BLaER1 treated with 17β-estradiol and CSF1 and Interleukin-3, amounts not matched to agents 10 nM and 100 nM (cell line): Measurements from ENCODE around the gene PARPBP.
"Not testable (repeated sequence)": the region's sequence is repeated elsewhere in the genome, so short reads cannot be mapped to it uniquely, and the experiment has no call there.

Experiments used
- H3K27ac ChIP-seq, 11 experiments: shearing (Covaris generic); formaldehyde crosslinking; 2 replicates each; pipeline ENCODE4 v1.8.1; 2022
- H3K27me3 ChIP-seq, 11 experiments: shearing (Covaris generic); formaldehyde crosslinking; 2 replicates each; pipeline ENCODE4 v1.8.1; 2022
- H3K36me3 ChIP-seq, 11 experiments: shearing (Covaris generic); formaldehyde crosslinking; 2 replicates each; pipeline ENCODE4 v1.8.1; 2022
- H3K4me1 ChIP-seq, 10 experiments: shearing (Covaris generic); formaldehyde crosslinking; 2 replicates each; pipeline ENCODE4 v1.8.1; 2022
- H3K4me2 ChIP-seq, 11 experiments: shearing (Covaris generic); formaldehyde crosslinking; 2 replicates each; pipeline ENCODE4 v1.8.1; 2022
- H3K4me3 ChIP-seq, 10 experiments: shearing (Covaris generic); formaldehyde crosslinking; 2 replicates each; pipeline ENCODE4 v1.8.1; 2022
- H3K9ac ChIP-seq, 11 experiments: shearing (Covaris generic); formaldehyde crosslinking; 2 replicates each; pipeline ENCODE4 v1.8.1; 2022
- H3K9me3 ChIP-seq, 11 experiments: shearing (Covaris generic); formaldehyde crosslinking; replicated peaks in 1 of 11; 2 replicates each; pipeline ENCODE4 v1.8.1; 2022
- H4K20me1 ChIP-seq, 11 experiments: shearing (Covaris generic); formaldehyde crosslinking; 2 replicates each; pipeline ENCODE4 v1.8.1; 2022
- Cebpa-rat ChIP-seq, 11 experiments: shearing (Covaris generic); IDR thresholded peaks; 2 replicates each; pipeline ENCODE4 v1.8.1; 2022

PARPBP gene

DNA sequence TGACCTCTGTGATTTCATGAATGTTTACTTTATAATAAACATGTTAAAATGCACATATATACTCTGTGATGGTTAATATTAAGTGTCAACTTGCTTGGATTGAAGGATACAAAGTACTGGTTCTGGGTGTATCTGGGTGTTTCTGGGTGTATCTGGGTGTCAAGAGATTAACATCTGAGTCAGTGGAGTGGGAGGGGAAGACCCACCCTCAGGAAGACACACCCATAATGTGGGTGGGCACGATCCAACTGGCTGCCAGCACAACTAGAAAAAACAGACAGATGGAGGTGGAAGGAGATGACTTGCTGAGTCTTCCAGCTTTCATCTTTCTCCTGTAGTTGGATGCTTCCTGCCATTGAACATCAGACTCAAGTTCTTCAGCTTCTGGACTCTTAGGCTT is 12.0 kb upstream of the PARPBP start:
- Histone ChIP-seq H3K36me3 (peaks cover 75 to 100% (median 91%) of the 10 kb centered on the region in 11 experiments), H3K4me2 (no peak overlapping the region), H3K27me3 (no peaks in the 10 kb centered on the region), H4K20me1 (no peaks in the 10 kb centered on the region), H3K9me3 (peaks cover 38 to 56% (median 50%) of the 10 kb centered on the region in 11 experiments), H3K27ac (no peak overlapping the region), H3K4me1 (no peaks in the 10 kb centered on the region), H3K4me3 (no peak overlapping the region), H3K9ac (no peak overlapping the region)
- no peak for TF ChIP-seq Cebpa-rat (IDR thresholded peaks at IDR 0.05)

DNA sequence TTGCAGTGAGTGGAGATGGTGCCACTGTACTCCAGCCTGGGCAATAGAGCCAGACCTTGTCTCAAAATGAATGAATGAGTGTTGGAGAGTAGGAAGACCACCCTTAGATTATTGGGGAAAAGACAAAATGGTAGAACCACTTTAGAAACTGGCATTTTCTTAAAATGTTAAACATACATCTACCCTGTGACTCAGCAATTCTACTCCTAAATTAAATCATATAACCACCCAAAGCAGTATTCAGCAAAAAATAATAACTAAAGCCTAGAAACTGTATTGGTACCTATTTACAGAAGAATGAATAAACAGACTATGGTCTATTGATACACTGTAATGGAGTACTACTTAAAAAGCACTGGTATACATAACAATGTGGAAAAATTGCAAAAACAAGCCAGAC is 9.2 kb upstream of the PARPBP start:
- H3K4me3 ChIP-seq, result no peak overlapping the region
- H4K20me1 ChIP-seq, result no peaks in the 10 kb centered on the region
- no peak overlapping the region for H3K9ac ChIP-seq
- H3K36me3 ChIP-seq, result peaks cover 55 to 90% (median 77%) of the 10 kb centered on the region in 11 experiments
- peaks cover 26 to 31% (median 26%) of the 10 kb centered on the region in 11 experiments for H3K9me3 ChIP-seq
- H3K4me2 ChIP-seq, result no peak overlapping the region
- peak overlapping the region in 1 of 11 experiments; percentile 26; a peak in 1 of 22 replicates for H3K27ac ChIP-seq
- no peaks in the 10 kb centered on the region for H3K4me1 ChIP-seq
- no peak for TF ChIP-seq Cebpa-rat (IDR thresholded peaks at IDR 0.05)
- H3K27me3 ChIP-seq, result no peaks in the 10 kb centered on the region

DNA sequence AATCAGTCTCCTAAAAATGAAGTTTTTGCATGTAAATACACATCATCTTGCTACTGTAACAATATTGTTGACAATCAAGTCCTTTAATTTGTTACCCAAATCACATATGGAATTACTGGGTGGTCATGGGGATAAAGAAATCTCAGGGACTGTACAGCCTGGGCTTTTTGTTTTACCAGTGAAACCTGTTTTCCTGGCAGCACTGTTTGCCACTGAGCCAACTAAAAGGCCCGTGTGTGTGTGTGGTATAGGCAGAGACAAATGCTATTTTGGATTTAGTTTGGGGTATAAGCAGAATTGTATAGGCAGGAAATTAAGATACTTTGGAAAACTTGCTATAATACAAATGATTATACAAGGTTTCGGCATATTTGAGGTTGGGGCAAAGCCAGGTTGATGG is 5.8 kb upstream of the PARPBP start:
- Histone ChIP-seq H3K9me3 (no peaks in the 10 kb centered on the region), H3K27me3 (no peaks in the 10 kb centered on the region), H3K4me3 (no peak overlapping the region), H3K36me3 (peaks cover 38 to 83% (median 64%) of the 10 kb centered on the region in 11 experiments), H3K27ac (no peak overlapping the region), H3K4me2 (no peak overlapping the region), H4K20me1 (no peaks in the 10 kb centered on the region), H3K9ac (no peak overlapping the region), H3K4me1 (peaks cover 4 to 8% (median 5%) of the 10 kb centered on the region in 10 experiments)
- TF ChIP-seq Cebpa-rat (IDR thresholded peaks at IDR 0.05), result no peak

- Histone ChIP-seq H3K9ac (no peak overlapping the region), H3K36me3 (peaks cover 19 to 61% (median 43%) of the 10 kb centered on the region in 11 experiments; a peak in 21 of 22 replicates)
- TF ChIP-seq Cebpa-rat (IDR thresholded peaks at IDR 0.05), result no peak
Observed at GRCh38 chr12:102116392-102116791, 3.6 kb upstream of the PARPBP start.

DNA sequence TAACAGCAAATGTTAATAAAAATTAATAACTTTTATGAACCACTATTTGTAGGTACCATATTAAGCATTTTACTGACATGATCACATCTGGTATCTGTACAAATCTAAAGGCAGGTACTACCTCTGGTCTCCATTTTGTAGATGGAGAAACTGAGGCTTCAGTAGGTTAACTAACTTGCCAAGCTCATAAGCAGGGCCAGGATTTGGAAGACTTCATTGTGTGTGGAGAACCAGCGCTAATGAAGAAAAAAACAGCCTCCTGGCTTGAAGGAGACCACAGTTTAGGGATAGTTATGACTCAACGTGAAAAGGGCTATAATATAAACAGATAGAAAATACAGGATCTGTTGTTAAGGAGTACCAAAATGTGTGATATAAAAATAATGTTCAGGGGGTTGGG is 1.1 kb upstream of the PARPBP start:
- Histone ChIP-seq H3K9ac (peak overlapping the region in 8 of 11 experiments; percentile 81 to 93 (median 88); a peak in 12 of 22 replicates), H3K36me3 (peaks cover 16 to 58% (median 32%) of the 10 kb centered on the region in 11 experiments; a peak in 19 of 22 replicates), H3K4me3 (peak overlapping the region; percentile 68 to 89 (median 76)), H4K20me1 (no peaks in the 10 kb centered on the region), H3K4me1 (peaks cover 19 to 35% (median 31%) of the 10 kb centered on the region in 10 experiments), H3K27me3 (no peaks in the 10 kb centered on the region), H3K27ac (0 out of 22 replicates have a peak overlapping the region, but pooled peaks of 1 of the 11 experiments have one; percentile 85), H3K4me2 (peak overlapping the region; percentile 73 to 92 (median 86)), H3K9me3 (no peaks in the 10 kb centered on the region)
- TF ChIP-seq Cebpa-rat (IDR thresholded peaks at IDR 0.05), result no peak

More at GRCh38 chr12:102116392-102116791, 3.6 kb upstream of the PARPBP start:
- no peak overlapping the region for H3K27ac ChIP-seq
- H3K4me2 ChIP-seq, result no peak overlapping the region
- H3K4me1 ChIP-seq, result peaks cover 13 to 20% (median 18%) of the 10 kb centered on the region in 10 experiments
- H3K4me3 ChIP-seq, result no peak overlapping the region
- no peaks in the 10 kb centered on the region for H3K9me3 ChIP-seq
- H3K27me3 ChIP-seq, result no peaks in the 10 kb centered on the region
- H4K20me1 ChIP-seq, result no peaks in the 10 kb centered on the region

DNA sequence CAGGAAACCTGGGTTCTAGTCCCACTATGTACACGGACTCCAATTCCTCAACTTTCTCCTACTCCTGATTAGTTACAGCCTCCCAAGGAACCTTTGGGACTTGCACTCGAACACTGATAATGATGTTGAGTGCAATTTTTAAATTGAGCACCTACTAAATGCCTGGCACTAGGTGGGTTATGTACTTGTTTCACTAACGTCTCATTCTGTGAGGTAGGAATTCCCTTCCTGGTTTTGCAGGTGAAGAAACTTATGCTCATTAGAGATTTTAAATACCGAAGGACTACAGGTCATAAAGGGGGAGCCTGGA is 536 bp downstream of the PARPBP start:
- TF ChIP-seq Cebpa-rat (IDR thresholded peaks at IDR 0.05), result no peak
- no peaks in the 10 kb centered on the region for H4K20me1 ChIP-seq
- peaks cover 19 to 35% (median 31%) of the 10 kb centered on the region in 10 experiments for H3K4me1 ChIP-seq
- H3K9ac ChIP-seq, result peak overlapping the region; percentile 81 to 93 (median 88)
- peak overlapping the region in 10 of 11 experiments; percentile 80 to 93 (median 88); a peak in 19 of 22 replicates for H3K27ac ChIP-seq
- peaks cover 25 to 62% (median 38%) of the 10 kb centered on the region in 11 experiments; a peak in 21 of 22 replicates for H3K36me3 ChIP-seq
- no peaks in the 10 kb centered on the region for H3K27me3 ChIP-seq
- H3K4me2 ChIP-seq, result peak overlapping the region; percentile 85 to 95 (median 88)
- H3K9me3 ChIP-seq, result no peaks in the 10 kb centered on the region
- peak overlapping the region; percentile 68 to 89 (median 76) for H3K4me3 ChIP-seq

- peaks cover 19 to 35% (median 31%) of the 10 kb centered on the region in 10 experiments for H3K4me1 ChIP-seq
- H4K20me1 ChIP-seq, result no peaks in the 10 kb centered on the region
- no peaks in the 10 kb centered on the region for H3K9me3 ChIP-seq
- no peaks in the 10 kb centered on the region for H3K27me3 ChIP-seq
- H3K9ac ChIP-seq, result peak overlapping the region; percentile 81 to 93 (median 88)
- peak overlapping the region in 9 of 11 experiments; percentile 80 to 93 (median 89); a peak in 16 of 22 replicates for H3K27ac ChIP-seq
- H3K36me3 ChIP-seq, result peaks cover 25 to 62% (median 42%) of the 10 kb centered on the region in 11 experiments; a peak in 21 of 22 replicates
- no peak for TF ChIP-seq Cebpa-rat (IDR thresholded peaks at IDR 0.05)
- peak overlapping the region; percentile 68 to 89 (median 76) for H3K4me3 ChIP-seq
- peak overlapping the region; percentile 85 to 95 (median 88) for H3K4me2 ChIP-seq
Observed at GRCh38 chr12:102120886-102121285, 903 bp downstream of the PARPBP start.

GRCh38 chr12:102121328-102121727 is 1.3 kb downstream of the PARPBP start:
- peak overlapping the region; percentile 85 to 95 (median 88); a peak in 21 of 22 replicates for H3K4me2 ChIP-seq
- not testable (repeated sequence) for H4K20me1 ChIP-seq, H3K9me3 ChIP-seq, H3K27me3 ChIP-seq
- peak overlapping the region in 9 of 10 experiments; percentile 72 to 89 (median 79); a peak in 17 of 20 replicates for H3K4me3 ChIP-seq
- H3K36me3 ChIP-seq, result peaks cover 28 to 62% (median 45%) of the 10 kb centered on the region in 11 experiments
- peak overlapping the region in 10 of 11 experiments; percentile 81 to 93 (median 88); a peak in 17 of 22 replicates for H3K9ac ChIP-seq
- H3K27ac ChIP-seq, result peak overlapping the region in 6 of 11 experiments; percentile 80 to 93 (median 90); a peak in 6 of 22 replicates
- H3K4me1 ChIP-seq, result peaks cover 19 to 35% (median 31%) of the 10 kb centered on the region in 10 experiments

DNA sequence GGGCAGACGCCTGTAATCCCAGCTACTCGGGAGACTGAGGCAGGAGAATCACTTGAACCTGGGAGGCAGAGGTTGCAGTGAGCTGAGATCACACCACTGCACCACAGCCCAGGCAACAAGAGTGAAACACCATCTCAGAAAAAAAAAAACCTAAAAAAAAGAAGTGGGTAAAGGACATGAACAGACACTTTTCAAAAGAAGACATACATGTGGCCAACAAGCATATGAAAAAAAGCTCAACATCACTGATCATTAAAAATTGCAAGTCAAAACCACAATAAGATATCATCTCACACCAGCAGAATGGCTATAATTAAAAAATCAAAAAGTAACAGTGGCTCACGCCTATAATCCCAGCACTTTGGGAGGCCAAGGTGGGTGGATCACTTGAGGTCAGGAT is 10.7 kb downstream of the PARPBP start:
- H3K9ac ChIP-seq, H3K27ac ChIP-seq, H3K27me3 ChIP-seq, H3K4me1 ChIP-seq, H3K4me2 ChIP-seq, H3K4me3 ChIP-seq, H4K20me1 ChIP-seq: not testable (repeated sequence)
- Histone ChIP-seq H3K36me3 (peaks cover 8 to 92% (median 75%) of the 10 kb centered on the region in 11 experiments; a peak in 21 of 22 replicates), H3K9me3 (peaks cover 13 to 49% (median 33%) of the 10 kb centered on the region in 11 experiments)

DNA sequence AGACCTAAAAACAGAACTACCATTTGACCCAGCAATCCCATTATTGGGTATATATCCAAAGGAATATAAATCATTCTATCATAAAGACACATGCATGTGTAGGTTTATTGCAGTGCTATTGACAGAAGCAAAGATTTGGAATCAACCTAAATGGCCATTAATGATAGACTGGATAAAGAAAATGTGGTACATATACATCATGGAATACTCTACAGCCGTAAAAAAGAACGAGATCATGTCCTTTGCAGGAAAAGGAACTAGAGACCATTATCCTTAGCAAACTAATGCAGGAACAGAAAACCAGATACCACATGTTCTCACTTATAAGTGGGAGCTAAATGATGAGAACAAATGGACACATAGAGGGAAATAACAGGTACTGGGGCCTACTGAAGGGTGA is 11.5 kb downstream of the PARPBP start:
- Histone ChIP-seq H3K36me3 (peaks cover 2 to 92% (median 68%) of the 10 kb centered on the region in 11 experiments; a peak in 21 of 22 replicates), H3K9me3 (peaks cover 13 to 49% (median 34%) of the 10 kb centered on the region in 11 experiments)
- H3K9ac ChIP-seq, H3K4me1 ChIP-seq, H3K27me3 ChIP-seq, H4K20me1 ChIP-seq, H3K4me3 ChIP-seq, H3K27ac ChIP-seq, H3K4me2 ChIP-seq: not testable (repeated sequence)

- not testable (repeated sequence) for H3K4me2 ChIP-seq, H4K20me1 ChIP-seq, H3K4me1 ChIP-seq, H3K27me3 ChIP-seq, H3K9ac ChIP-seq, H3K4me3 ChIP-seq, H3K27ac ChIP-seq
- Histone ChIP-seq H3K36me3 (peaks cover 1 to 62% (median 35%) of the 10 kb centered on the region in 11 experiments; a peak in 20 of 22 replicates), H3K9me3 (peaks cover 0 to 25% (median 17%) of the 10 kb centered on the region in 11 experiments; a peak in 15 of 22 replicates)
Observed at GRCh38 chr12:102137619-102138018, 17.6 kb downstream of the PARPBP start.

DNA sequence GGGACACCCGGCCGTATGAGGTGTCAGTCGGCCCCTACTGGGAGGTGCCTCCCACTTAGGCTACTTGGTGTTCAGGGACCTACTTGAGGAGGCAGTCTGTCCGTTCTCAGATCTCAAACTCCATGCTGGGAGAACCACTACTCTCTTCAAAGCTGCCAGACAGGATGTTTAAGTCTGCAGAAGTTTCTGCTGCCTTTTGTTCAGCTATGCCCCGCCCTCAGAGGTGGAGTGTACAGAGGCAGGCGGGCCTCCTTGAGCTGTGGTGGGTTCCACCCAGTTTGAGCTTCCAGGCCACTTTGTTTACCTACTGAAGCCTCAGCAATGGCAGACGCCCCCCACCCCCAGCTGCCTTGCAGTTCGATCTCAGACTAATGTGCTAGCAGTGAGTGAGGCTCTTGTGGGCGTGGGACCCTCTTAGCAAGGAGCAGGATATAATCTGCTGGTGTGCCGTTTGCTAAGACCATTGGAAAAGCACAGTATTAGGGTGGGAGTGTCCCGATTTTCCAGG is 22.9 kb downstream of the PARPBP start:
- Histone ChIP-seq H3K36me3 (peaks cover 14 to 43% (median 27%) of the 10 kb centered on the region in 11 experiments), H3K9me3 (peaks cover 4 to 29% (median 23%) of the 10 kb centered on the region in 11 experiments; a peak in 16 of 22 replicates)
- H3K27me3 ChIP-seq, H3K4me2 ChIP-seq, H4K20me1 ChIP-seq, H3K27ac ChIP-seq, H3K4me3 ChIP-seq, H3K4me1 ChIP-seq, H3K9ac ChIP-seq: not testable (repeated sequence)
